ENCODE measurements around the gene WDR59. TPM values are rescaled to one million over a fixed set of nuclear protein-coding genes. Genes with fewer than 3 reads are reported as not detected.
A peak's percentile ranks its signal among the peaks of the same experiment; 100 is the strongest.
"Not testable (repeated sequence)": the region's sequence is repeated elsewhere in the genome, so short reads cannot be mapped to it uniquely, and the experiment has no call there.

The WDR59 gene
- total RNA-seq, 2 experiments from 2014 or later, result 26.3 to 80.3 TPM

DNA sequence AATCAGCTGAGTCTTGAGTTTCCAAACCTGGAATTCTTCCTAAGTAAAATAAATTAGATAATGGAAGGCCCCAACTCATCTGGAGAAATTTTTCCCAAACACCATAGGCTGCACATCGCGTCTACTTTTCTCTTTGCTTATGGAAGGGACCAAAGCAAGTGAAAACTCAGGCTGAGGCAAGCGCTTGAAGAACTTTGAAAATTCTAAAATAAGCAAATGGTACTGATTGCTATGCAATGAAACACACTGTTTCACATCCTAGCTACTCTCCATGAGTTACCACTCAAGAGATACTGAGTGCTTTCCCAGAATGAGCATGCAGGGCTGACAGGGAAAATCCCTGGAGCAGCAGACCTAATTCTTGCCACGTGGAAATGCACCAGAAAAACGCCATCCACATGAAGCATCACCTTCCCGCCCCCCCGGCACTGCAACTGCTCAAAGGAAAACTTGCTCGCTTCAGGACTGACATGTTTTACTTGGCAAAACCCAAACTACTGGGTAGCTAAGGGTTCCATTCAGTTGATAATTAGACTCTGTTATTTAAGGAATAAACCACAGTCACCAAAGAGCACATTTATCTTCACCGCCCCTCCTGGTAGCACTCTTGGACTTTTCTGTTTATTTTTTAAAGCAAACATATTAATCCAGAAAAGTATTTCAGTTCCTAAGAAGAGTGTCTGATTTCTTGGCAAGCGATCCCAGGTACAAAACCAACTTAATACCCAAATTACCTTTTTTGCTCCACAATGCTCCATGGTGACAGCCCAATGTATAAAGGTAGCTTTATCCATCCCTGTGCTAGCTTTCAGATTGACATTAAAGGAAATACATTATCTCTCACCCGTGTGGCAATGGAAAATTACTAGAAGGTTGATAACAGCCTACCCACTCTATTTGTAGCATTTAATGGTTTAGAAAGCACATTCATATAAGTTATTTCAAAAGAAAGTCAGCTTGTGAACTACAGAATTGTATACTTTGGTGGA, 62.5 kb downstream of the WDR59 start:
- DNase-seq (ENCODE audit: low spot score), result no peak
- Histone ChIP-seq H3K4me3 (ENCODE audit: low read depth, low read length, poor library complexity, severe bottlenecking) (no peak overlapping the region), H3K79me2 (ENCODE audit: insufficient read depth, low read depth, low read length) (no peaks in the 10 kb centered on the region), H3K4me2 (ENCODE audit: low read length) (no peak overlapping the region), H3K36me3 (ENCODE audit: insufficient read depth, low read length) (peaks cover 56% of the 10 kb centered on the region), H3K4me1 (ENCODE audit: insufficient read depth, low read length, poor library complexity, severe bottlenecking) (no peaks in the 10 kb centered on the region), H3K9me2 (ENCODE audit: insufficient read depth, low read length) (no peaks in the 10 kb centered on the region), H4K20me1 (ENCODE audit: insufficient read depth, low read length) (no peaks in the 10 kb centered on the region), H3K27ac (ENCODE audit: low read depth, low read length, poor library complexity, severe bottlenecking) (no peak overlapping the region), H3K9me3 (ENCODE audit: low read length) (no peaks in the 10 kb centered on the region), H2AFZ (ENCODE audit: low read length) (no peak overlapping the region)
- ChIA-PET POLR2A (no interaction called here), CTCF (ENCODE audit: unreplicated experiment) (no interaction called here)
- TSS peak; percentile 41 for BruUV-seq (replicated peaks)
- TF ChIP-seq, protein P1, sequence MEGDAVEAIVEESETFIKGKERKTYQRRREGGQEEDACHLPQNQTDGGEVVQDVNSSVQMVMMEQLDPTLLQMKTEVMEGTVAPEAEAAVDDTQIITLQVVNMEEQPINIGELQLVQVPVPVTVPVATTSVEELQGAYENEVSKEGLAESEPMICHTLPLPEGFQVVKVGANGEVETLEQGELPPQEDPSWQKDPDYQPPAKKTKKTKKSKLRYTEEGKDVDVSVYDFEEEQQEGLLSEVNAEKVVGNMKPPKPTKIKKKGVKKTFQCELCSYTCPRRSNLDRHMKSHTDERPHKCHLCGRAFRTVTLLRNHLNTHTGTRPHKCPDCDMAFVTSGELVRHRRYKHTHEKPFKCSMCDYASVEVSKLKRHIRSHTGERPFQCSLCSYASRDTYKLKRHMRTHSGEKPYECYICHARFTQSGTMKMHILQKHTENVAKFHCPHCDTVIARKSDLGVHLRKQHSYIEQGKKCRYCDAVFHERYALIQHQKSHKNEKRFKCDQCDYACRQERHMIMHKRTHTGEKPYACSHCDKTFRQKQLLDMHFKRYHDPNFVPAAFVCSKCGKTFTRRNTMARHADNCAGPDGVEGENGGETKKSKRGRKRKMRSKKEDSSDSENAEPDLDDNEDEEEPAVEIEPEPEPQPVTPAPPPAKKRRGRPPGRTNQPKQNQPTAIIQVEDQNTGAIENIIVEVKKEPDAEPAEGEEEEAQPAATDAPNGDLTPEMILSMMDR (conservative IDR thresholded peaks at IDR 0.05; ENCODE audit: low read length), result no peak
- TF ChIP-seq EZH2phosphoT487 (IDR thresholded peaks at IDR 0.05; ENCODE audit: borderline replicate concordance, low read depth, low read length), result no peak
- intact Hi-C loops (cut with micrococcal nuclease; ENCODE audit: unreplicated experiment), result no loop called here

DNA sequence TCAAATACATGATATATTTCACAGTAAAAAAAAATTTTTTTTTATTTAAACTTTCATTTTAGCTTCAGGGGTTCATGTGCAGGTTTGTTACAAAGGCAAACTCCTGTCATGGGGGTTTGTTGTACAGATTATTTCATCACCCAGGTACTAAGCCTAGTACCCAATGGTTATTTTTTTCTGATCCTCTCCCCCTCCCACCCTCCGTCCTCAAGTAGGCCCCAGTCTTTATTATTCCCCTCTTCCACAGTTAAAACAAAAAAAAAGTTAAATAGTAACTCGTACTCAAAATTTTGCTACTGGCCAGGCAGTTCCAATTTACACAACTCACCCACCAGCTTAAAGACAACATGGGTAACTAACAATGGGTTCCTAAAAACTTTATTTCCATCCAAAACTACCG, 63.9 kb downstream of the WDR59 start:
- Histone ChIP-seq H3K36me3 (ENCODE audit: insufficient read depth, low read length) (peaks cover 67% of the 10 kb centered on the region), H2AFZ (ENCODE audit: low read length) (no peak overlapping the region), H3K27ac (ENCODE audit: low read depth, low read length, poor library complexity, severe bottlenecking) (no peak overlapping the region), H4K20me1 (ENCODE audit: insufficient read depth, low read length) (no peaks in the 10 kb centered on the region), H3K4me1 (ENCODE audit: insufficient read depth, low read length, poor library complexity, severe bottlenecking) (no peaks in the 10 kb centered on the region), H3K4me2 (ENCODE audit: low read length) (no peak overlapping the region), H3K4me3 (ENCODE audit: low read depth, low read length, poor library complexity, severe bottlenecking) (no peak overlapping the region), H3K9me2 (ENCODE audit: insufficient read depth, low read length) (no peaks in the 10 kb centered on the region), H3K79me2 (ENCODE audit: insufficient read depth, low read depth, low read length) (no peaks in the 10 kb centered on the region), H3K9me3 (ENCODE audit: low read length) (no peaks in the 10 kb centered on the region)
- ChIA-PET CTCF (ENCODE audit: unreplicated experiment) (no interaction called here), POLR2A (interaction anchor here (0.7 to 0.9 kb wide), 3 partner anchors 17 to 426 kb away, joined by 3 read pairs; partner anchors contain the start of gene WDR59)
- no peak for TF ChIP-seq EZH2phosphoT487 (IDR thresholded peaks at IDR 0.05; ENCODE audit: borderline replicate concordance, low read depth, low read length)
- TF ChIP-seq, protein P1 (conservative IDR thresholded peaks at IDR 0.05; ENCODE audit: low read length), result no peak
- no peak for DNase-seq (ENCODE audit: low spot score)
- intact Hi-C loops (cut with micrococcal nuclease; ENCODE audit: unreplicated experiment), result no loop called here
- no TSS peak for BruUV-seq (replicated peaks)

DNA sequence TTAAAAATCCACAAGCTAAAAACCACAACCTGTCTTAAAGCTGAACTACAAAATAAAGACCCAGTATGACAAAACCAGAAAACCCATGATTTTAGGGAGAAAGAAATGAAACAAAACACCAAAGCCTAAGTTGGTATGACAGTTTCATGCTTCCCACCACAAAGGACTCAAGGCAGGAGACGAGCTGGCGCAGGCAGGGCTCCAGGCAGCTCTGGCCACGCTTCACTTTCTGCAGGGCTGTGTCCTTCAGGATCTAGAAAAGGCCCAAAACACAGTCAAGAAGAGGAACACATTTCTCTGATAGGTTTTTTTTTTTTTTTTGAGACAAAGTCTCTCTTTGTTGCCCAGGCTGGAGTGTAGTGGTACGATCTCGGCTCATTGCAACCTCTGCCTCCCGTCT, 75.3 kb downstream of the WDR59 start:
- H2AFZ ChIP-seq (ENCODE audit: low read length), result no peak overlapping the region
- intact Hi-C loops (cut with micrococcal nuclease; ENCODE audit: unreplicated experiment), result no loop called here

DNA sequence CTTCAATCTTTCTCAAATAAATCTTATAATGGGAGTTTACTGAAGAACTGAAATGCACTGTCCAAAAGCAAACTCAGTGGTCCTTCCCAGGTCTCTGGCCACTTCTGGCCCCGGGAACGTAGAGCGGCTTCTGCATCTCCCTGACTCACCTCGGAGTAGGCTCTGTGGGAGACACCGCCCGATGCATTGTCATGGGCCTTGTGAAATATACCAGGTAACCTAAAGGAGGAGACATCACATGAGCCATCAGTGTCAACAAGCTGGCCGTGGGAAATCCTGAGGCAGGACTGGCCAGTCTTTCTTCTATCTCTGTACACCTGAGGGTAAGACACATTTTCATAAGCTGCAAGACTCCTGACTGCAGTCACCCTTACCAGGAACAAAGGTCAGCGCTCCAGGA, 76.2 kb downstream of the WDR59 start:
- H3K36me3 ChIP-seq (ENCODE audit: insufficient read depth, low read length), result peaks cover 70% of the 10 kb centered on the region
- H3K4me2 ChIP-seq (ENCODE audit: low read length), result not testable (repeated sequence)

More for the DNA sequence above, 75.3 kb downstream of the WDR59 start:
- ChIA-PET POLR2A (no interaction called here), CTCF (ENCODE audit: unreplicated experiment) (no interaction called here)
- Histone ChIP-seq H3K4me1 (ENCODE audit: insufficient read depth, low read length, poor library complexity, severe bottlenecking) (no peaks in the 10 kb centered on the region), H3K27ac (ENCODE audit: low read depth, low read length, poor library complexity, severe bottlenecking) (no peak overlapping the region), H3K9me3 (ENCODE audit: low read length) (peaks cover 25% of the 10 kb centered on the region; the same call in 1 of the 2 replicates), H3K9me2 (ENCODE audit: insufficient read depth, low read length) (no peaks in the 10 kb centered on the region), H4K20me1 (ENCODE audit: insufficient read depth, low read length) (no peaks in the 10 kb centered on the region), H3K36me3 (ENCODE audit: insufficient read depth, low read length) (peaks cover 76% of the 10 kb centered on the region), H3K4me2 (ENCODE audit: low read length) (no peak overlapping the region), H3K4me3 (ENCODE audit: low read depth, low read length, poor library complexity, severe bottlenecking) (no peak overlapping the region), H3K79me2 (ENCODE audit: insufficient read depth, low read depth, low read length) (no peaks in the 10 kb centered on the region)
- no TSS peak for BruUV-seq (replicated peaks)
- no peak for TF ChIP-seq EZH2phosphoT487 (IDR thresholded peaks at IDR 0.05; ENCODE audit: borderline replicate concordance, low read depth, low read length)
- TF ChIP-seq, protein P1 (conservative IDR thresholded peaks at IDR 0.05; ENCODE audit: low read length), result no peak
- DNase-seq (ENCODE audit: low spot score), result no peak

More for the DNA sequence above, 76.2 kb downstream of the WDR59 start:
- CTCF ChIA-PET (ENCODE audit: unreplicated experiment); H3K9me2 ChIP-seq (ENCODE audit: insufficient read depth, low read length); H3K79me2 ChIP-seq (ENCODE audit: insufficient read depth, low read depth, low read length); H3K27ac ChIP-seq (ENCODE audit: low read depth, low read length, poor library complexity, severe bottlenecking); DNase-seq (ENCODE audit: low spot score); H2AFZ ChIP-seq (ENCODE audit: low read length); POLR2A ChIA-PET; intact Hi-C loops (cut with micrococcal nuclease; ENCODE audit: unreplicated experiment); H3K4me3 ChIP-seq (ENCODE audit: low read depth, low read length, poor library complexity, severe bottlenecking); BruUV-seq (replicated peaks); H4K20me1 ChIP-seq (ENCODE audit: insufficient read depth, low read length); H3K4me1 ChIP-seq (ENCODE audit: insufficient read depth, low read length, poor library complexity, severe bottlenecking): not testable (repeated sequence)
- H3K9me3 ChIP-seq (ENCODE audit: low read length), result peaks cover 25% of the 10 kb centered on the region; the same call in 1 of the 2 replicates
